Breast epithelium (tissue), 4 donors: ENCODE data around the gene FAM149B1. TPM values are rescaled to one million over a fixed set of nuclear protein-coding genes. Genes with fewer than 3 reads are reported as not detected.

Source experiments
- DNase-seq, 2 donors: peaks; one replicate each; pipeline ENCODE4 v3.0.0-alpha.2; 2019; ENCODE audit warnings: low spot score in 2 of 2
- H3K27ac ChIP-seq, 2 donors: fragments of 200-600 bp; sonication (generic) in 1 of 2; one replicate each; pipeline ENCODE4 v1.5.1; 2016 to 2019; ENCODE audit warnings: mild to moderate bottlenecking in 1 of 2
- H3K27me3 ChIP-seq, 2 donors: fragments of 200-600 bp; sonication (generic) in 1 of 2; one replicate each; pipeline versions ENCODE4 v1.5.1 to v1.6.0; 2017 to 2019; ENCODE audit warnings: control low read depth in 1 of 2, mild to moderate bottlenecking in 1 of 2
- H3K36me3 ChIP-seq: fragments of 200-600 bp; one replicate; pipeline ENCODE4 v1.5.1; 2019
- H3K4me1 ChIP-seq, 2 donors: fragments of 200-600 bp; sonication (generic); one replicate each; pipeline ENCODE4 v1.5.1; 2016 to 2019; ENCODE audit warnings: control low read depth in 1 of 2
- H3K4me3 ChIP-seq, 3 donors: fragments of 200-600 bp; sonication (generic); 1 replicate in 2 of 3; 2 replicates in 1 of 3; pipeline ENCODE4 v1.5.1; 2016 to 2019; ENCODE audit warnings: mild to moderate bottlenecking in 3 of 3, moderate library complexity in 2 of 3
- H3K9me3 ChIP-seq, 2 donors: fragments of 200-600 bp; sonication (generic) in 1 of 2; one replicate each; pipeline ENCODE4 v1.5.1; 2016 to 2019; ENCODE audit warnings: control low read depth in 1 of 2
- POLR2A ChIP-seq: fragments of 450-650 bp; IDR thresholded peaks from one replicate; pipeline ENCODE4 v1.6.1; 2016; ENCODE audit warnings: antibody characterized with exemption, mild to moderate bottlenecking, moderate library complexity
- POLR2AphosphoS5 ChIP-seq, 3 donors: sonication (generic); formaldehyde crosslinking; IDR thresholded peaks; one replicate each; pipeline ENCODE4 v1.6.1; 2017; ENCODE audit warnings: antibody characterized with exemption in 3 of 3
- intact Hi-C: fragments of 100-400 bp; cut with DNase I; formaldehyde crosslinking; loops from one replicate; pipeline ENCODE4 v1.15.1; 2023; ENCODE audit warnings: low total_unique reads
- total RNA-seq, 3 donors: library from RNA; depleted of rRNA; stranded (reverse); fragments of >200 nt; gene quantifications; one replicate each; pipeline ENCODE4 v1.1.0, GENCODE V29; 2016
- TF ChIP-seq, protein P1 (sequence below), 3 donors: fragments of 450-650 bp; IDR thresholded peaks; one replicate each; pipeline ENCODE4 v1.5.1; 2016 to 2017; ENCODE audit warnings: antibody characterized with exemption in 3 of 3, mild to moderate bottlenecking in 3 of 3, moderate library complexity in 3 of 3

Gene FAM149B1
- total RNA-seq, 3 donors from 2014 or later, result 19.4 to 24.6 (median 19.7) TPM

- TF ChIP-seq, protein P1, sequence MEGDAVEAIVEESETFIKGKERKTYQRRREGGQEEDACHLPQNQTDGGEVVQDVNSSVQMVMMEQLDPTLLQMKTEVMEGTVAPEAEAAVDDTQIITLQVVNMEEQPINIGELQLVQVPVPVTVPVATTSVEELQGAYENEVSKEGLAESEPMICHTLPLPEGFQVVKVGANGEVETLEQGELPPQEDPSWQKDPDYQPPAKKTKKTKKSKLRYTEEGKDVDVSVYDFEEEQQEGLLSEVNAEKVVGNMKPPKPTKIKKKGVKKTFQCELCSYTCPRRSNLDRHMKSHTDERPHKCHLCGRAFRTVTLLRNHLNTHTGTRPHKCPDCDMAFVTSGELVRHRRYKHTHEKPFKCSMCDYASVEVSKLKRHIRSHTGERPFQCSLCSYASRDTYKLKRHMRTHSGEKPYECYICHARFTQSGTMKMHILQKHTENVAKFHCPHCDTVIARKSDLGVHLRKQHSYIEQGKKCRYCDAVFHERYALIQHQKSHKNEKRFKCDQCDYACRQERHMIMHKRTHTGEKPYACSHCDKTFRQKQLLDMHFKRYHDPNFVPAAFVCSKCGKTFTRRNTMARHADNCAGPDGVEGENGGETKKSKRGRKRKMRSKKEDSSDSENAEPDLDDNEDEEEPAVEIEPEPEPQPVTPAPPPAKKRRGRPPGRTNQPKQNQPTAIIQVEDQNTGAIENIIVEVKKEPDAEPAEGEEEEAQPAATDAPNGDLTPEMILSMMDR (IDR thresholded peaks at IDR 0.05), result peak in 2 of 3 donors; percentile 16 to 37
- TF ChIP-seq POLR2AphosphoS5 (IDR thresholded peaks at IDR 0.05), result no peak
- Histone ChIP-seq H3K4me3 (no peak overlapping the region), H3K27ac (no peak overlapping the region), H3K27me3 (no peaks in the 10 kb centered on the region), H3K36me3 (no peaks in the 10 kb centered on the region), H3K9me3 (no peaks in the 10 kb centered on the region), H3K4me1 (no peaks in the 10 kb centered on the region)
- intact Hi-C loops, result no loop called here
- DNase-seq, result no peak
Measured at GRCh38 chr10:73263693-73264347, 95.9 kb downstream of the FAM149B1 start.

GRCh38 chr10:73264423-73264822 lies 96.5 kb downstream of the FAM149B1 start:
- no peaks in the 10 kb centered on the region for H3K36me3 ChIP-seq
- intact Hi-C loops, result no loop called here
- H3K4me1 ChIP-seq, result no peaks in the 10 kb centered on the region
- TF ChIP-seq, protein P1 (IDR thresholded peaks at IDR 0.05), result no peak
- TF ChIP-seq POLR2AphosphoS5 (IDR thresholded peaks at IDR 0.05) (no peak), POLR2A (no peak)
- no peak overlapping the region for H3K27ac ChIP-seq
- H3K27me3 ChIP-seq, result no peaks in the 10 kb centered on the region
- no peak for DNase-seq
- no peak overlapping the region for H3K4me3 ChIP-seq
- no peaks in the 10 kb centered on the region for H3K9me3 ChIP-seq

- Histone ChIP-seq H3K4me1 (no peaks in the 10 kb centered on the region), H3K4me3 (no peak overlapping the region), H3K27ac (no peak overlapping the region), H3K36me3 (no peaks in the 10 kb centered on the region), H3K27me3 (no peaks in the 10 kb centered on the region), H3K9me3 (no peaks in the 10 kb centered on the region)
- TF ChIP-seq, protein P1 (IDR thresholded peaks at IDR 0.05), result no peak
- TF ChIP-seq POLR2AphosphoS5 (IDR thresholded peaks at IDR 0.05) (no peak), POLR2A (no peak)
- intact Hi-C loops, result no loop called here
- no peak for DNase-seq
Measured at GRCh38 chr10:73281097-73281496, 113.2 kb downstream of the FAM149B1 start.

GRCh38 chr10:73287441-73287840 lies 119.5 kb downstream of the FAM149B1 start:
- TF ChIP-seq, protein P1 (IDR thresholded peaks at IDR 0.05), result no peak
- TF ChIP-seq POLR2A (no peak), POLR2AphosphoS5 (IDR thresholded peaks at IDR 0.05) (no peak)
- H3K4me3 ChIP-seq, result no peak overlapping the region

GRCh38 chr10:73289958-73290357 lies 122.0 kb downstream of the FAM149B1 start:
- Histone ChIP-seq H3K27me3 (no peaks in the 10 kb centered on the region), H3K9me3 (no peaks in the 10 kb centered on the region)
- TF ChIP-seq, protein P1 (IDR thresholded peaks at IDR 0.05), result no peak
- TF ChIP-seq POLR2AphosphoS5 (IDR thresholded peaks at IDR 0.05) (no peak), POLR2A (no peak)

More at GRCh38 chr10:73287441-73287840, 119.5 kb downstream of the FAM149B1 start:
- no peak for DNase-seq
- Histone ChIP-seq H3K4me1 (no peaks in the 10 kb centered on the region), H3K27ac (no peak overlapping the region), H3K27me3 (no peaks in the 10 kb centered on the region), H3K36me3 (no peaks in the 10 kb centered on the region), H3K9me3 (no peaks in the 10 kb centered on the region)
- intact Hi-C loops, result no loop called here

More at GRCh38 chr10:73289958-73290357, 122.0 kb downstream of the FAM149B1 start:
- Histone ChIP-seq H3K4me1 (no peaks in the 10 kb centered on the region), H3K36me3 (no peaks in the 10 kb centered on the region), H3K4me3 (no peak overlapping the region), H3K27ac (no peak overlapping the region)
- intact Hi-C loops, result no loop called here
- DNase-seq, result no peak
